Right forelimb (tissue), 1 donor: Measurements from ENCODE around the gene LCAT.
"Not testable (repeated sequence)": the region's sequence is repeated elsewhere in the genome, so short reads cannot be mapped to it uniquely, and the experiment has no call there.

Source experiments
- DNase-seq: peaks from one replicate; pipeline ENCODE4 v3.0.0-alpha.2; 2018

Gene LCAT, protein sequence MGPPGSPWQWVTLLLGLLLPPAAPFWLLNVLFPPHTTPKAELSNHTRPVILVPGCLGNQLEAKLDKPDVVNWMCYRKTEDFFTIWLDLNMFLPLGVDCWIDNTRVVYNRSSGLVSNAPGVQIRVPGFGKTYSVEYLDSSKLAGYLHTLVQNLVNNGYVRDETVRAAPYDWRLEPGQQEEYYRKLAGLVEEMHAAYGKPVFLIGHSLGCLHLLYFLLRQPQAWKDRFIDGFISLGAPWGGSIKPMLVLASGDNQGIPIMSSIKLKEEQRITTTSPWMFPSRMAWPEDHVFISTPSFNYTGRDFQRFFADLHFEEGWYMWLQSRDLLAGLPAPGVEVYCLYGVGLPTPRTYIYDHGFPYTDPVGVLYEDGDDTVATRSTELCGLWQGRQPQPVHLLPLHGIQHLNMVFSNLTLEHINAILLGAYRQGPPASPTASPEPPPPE

DNA sequence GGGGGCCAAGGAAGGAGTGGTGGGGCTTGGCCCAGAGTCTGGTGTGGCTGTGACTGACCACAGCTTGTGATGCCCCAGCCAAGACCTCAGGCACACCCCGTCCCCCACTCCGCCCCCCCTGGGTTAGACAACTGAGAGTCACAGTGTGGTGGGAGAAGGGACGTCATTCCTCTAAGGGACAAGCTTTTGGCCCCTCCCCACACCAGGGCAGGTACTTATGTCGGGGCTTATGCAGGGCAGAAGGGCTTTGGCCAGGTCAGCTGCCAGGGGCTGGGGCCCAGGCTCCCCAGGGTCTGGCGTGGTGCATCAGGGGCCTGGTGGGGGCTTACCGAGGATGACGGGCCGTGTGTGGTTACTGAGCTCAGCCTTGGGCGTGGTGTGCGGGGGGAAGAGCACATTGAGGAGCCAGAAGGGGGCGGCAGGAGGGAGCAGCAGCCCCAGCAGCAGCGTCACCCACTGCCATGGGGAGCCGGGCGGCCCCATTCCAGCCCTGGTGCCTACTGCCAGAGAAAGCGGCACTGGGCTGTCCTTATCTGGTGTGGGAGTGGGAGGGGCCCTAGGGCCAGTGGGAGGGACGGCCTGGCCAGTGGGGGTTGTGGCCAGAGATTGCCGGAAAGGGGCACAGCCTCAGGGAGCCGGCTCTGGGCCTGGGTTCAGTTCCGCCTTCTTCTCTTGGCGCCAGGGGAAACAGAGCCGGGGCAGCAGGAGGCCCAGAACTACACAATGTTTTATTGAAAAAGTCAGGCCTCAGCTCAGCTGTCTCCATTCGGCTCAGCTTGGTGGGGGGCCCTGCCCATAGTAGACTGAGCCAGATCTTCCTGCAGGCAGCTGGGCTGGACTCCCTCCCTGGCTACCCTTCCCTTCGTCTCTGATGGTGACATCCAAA, at the start of gene LCAT:
Gene LCAT, minus strand, starts transcription at position 502 of the 886 bp plus-strand sequence. Its CDS starts 19 bp downstream, at position 483.
- DNase-seq: no peak

DNA sequence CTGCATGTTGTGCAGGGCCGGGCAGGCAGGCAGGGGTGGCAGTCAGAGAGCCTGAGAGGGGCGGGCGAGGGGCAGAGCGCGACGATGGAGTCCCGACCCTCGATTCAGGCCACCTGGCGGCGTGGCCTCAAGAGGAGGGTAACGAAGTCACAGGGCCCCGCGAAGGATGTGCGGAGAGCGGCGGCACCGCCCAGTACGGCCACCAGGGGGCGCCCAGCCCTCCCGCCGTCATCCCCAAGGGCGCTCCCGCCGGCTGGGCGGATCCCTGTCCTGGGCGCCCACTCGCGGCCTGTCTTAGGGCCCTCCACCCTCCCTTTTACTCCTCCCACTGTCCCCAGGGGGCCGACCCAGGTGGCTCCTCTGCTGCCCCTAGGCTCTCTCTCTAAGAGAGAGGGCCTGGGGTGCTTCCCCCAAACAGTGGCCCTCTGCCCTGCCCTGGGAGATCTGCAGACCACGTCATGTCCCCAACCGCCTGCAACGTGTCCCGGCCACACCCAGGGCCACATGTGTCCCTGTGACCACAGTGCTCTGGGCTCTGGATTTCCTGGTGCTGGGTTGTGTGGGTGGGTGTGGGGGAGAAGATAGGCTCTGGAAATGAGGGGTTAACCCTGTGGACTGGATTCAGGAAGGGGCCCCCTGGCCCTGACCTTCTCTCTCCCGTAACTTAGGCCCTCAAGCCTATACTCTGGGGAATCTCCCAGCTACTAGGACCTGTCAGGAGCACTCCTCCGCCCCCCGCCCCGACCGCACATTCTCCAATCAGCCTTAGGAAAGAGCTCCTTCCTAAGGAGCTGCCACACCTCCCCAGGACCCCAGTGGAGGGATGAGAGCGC, 49.5 kb upstream of the LCAT start:
- DNase-seq: peak; percentile 82

DNA sequence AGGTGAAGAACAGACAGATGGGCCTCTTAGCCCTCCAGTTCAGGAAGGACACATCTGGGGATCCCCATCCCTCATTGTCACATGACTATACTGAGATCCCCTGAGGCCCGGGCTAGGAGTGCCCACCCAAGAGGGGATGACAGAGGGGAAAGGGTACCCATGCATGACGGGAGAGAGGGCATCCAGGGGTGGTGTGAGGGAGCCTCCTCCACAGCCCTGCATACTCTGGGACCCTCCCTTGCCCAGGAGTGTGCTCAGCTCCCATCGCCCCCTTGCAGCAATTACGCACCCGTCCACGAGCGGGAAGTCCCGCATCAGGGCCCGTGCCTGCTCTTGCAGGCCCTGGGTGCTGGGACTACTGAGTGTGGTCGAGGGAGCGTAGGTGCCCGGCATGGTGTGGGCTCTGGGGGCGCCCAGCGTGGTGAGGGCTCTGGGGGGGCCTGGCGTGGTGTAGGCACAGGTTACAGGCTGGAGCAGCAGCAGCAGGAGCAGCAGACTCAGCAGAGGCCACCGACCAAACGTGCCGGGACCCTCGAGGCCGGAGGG, 48.8 kb upstream of the LCAT start:
- no peak for DNase-seq

- DNase-seq: no peak
Observed at GRCh38 chr16:67990018-67990386, 46.1 kb upstream of the LCAT start.

GRCh38 chr16:67989322-67990017, 45.5 kb upstream of the LCAT start:
- DNase-seq: no peak

GRCh38 chr16:67988675-67989074, 44.8 kb upstream of the LCAT start:
- no peak for DNase-seq

DNA sequence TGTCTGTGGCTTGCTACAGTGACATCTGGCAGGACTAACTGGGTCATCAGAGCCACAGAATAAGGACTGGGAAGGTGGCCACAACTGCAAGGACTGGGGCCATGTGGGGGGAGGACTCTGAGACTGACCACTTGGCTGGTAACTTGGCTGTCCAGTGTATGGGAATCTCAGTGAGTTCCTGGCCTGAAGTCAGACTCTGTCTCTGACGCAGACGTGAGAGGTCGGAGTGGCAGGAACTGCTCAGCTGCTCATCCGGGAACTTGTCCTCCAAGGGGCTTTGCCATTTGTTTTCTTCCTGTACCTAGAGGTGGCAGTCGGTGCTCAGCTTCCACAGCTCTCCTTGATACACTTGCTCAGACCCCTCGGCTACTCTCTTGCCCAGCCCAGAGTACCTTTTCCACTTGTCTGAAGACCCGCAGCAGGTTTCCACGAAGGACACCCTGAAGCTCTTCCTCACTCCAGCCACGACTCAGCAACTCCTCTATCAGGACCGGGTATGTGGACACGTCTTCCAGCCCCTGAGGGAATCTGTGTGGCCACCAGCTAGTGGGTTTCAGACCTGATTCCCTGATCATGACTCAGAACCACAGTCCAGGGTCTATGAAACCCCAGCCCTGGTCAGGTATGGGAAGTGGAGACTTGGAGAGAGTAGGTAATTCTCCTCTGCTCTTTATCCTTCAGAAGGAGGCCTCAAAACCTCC, 43.7 kb upstream of the LCAT start:
- no peak for DNase-seq

GRCh38 chr16:67986949-67987348, 43.0 kb upstream of the LCAT start:
- DNase-seq: no peak

- no peak for DNase-seq
Observed at GRCh38 chr16:67982011-67982696, 38.2 kb upstream of the LCAT start.

DNA sequence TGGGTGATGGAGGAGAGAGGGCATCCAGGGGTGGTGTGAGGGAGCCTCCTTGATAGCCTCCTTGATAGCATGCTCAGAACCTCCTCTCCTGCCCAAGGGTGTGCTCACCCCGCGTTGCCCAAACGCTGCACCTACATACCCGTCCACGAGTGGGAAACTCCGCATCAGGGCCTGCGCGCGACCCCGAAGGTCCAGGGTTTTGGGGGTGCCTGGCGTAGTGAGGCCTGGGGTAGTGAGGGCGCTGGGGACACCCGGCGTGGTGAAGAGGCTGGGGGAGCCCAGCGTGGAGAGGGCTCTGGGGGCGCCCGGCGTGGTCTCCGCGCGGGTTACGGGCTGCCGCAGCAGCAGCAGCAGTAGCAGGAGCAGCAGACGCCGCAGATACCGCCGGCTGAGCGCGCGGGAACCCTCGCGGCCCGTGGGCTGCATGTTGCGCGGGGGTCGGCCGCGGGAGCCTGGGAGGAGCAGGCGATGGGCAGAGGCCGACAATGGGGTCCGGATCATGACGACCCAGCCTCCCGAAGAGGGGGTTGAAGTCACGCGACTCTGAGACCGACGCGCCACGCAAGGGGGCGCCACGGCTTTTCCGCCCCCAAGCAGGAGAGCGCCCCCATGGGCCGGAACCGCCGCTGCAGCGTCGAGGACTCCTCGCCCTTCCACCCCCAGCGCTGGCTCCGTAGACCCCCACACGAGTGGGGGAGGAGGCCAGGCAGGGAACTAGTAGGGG, 36.2 kb upstream of the LCAT start, which contains the start of gene DPEP3:
Gene DPEP3, minus strand, starts transcription at position 545 of the 724 bp plus-strand sequence. Its CDS starts 119 bp downstream, at position 426.
- DNase-seq: no peak

DNA sequence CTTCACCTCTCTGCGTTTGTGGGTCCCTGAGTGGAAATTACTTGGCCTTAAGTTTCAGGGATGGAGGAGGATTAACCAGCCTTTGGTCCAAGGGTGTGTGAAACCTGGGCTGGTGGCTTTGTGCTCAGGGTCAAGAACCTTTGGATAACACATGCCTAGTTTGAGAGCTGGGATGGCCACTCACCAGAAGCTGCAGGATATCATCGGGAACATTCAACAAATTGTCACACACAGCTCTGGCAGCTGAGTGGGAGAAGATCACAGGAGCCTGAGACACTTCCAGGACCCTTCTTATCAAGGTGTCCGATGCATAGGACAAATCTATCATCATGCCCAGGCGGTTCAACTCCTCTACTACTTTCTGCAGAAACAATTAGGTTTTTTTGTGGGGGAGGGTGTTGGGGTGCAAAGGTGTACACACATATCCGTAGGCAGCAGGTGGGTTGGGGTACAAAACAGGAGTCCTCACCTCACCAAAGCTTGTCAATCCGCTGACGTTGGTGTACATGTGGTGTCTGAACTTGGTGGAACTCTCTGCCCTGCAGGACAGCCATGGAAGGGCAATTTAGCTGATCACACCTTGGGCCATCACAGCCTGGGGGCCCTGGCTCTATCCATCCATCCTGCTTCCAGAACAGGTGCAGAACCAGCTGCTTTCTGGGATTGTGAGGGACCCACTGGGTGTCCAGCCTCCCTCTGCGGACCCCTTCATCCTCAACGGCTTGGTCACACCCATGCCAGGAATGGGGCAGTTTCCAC, 33.7 kb upstream of the LCAT start:
- DNase-seq: no peak

DNA sequence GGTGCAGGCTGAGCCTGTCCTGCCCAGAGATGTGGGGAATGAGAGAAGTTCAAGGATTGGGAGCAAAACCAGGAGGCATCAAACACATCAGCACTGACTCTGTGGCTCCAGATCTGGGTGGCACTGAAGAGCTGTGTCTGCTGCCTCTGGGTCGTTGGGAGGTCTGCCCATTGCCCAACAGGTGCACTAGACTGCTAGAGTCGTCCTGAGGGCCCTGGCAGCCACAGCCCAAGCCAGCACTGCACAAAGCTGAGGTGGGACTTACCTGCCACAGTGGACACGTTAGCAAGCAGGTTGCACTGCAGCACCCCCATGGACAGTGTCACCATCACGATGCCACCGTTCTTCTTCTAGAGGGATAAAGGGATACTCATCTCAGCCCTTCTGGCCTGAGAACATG, 33.1 kb upstream of the LCAT start:
- no peak for DNase-seq

- DNase-seq: no peak
Observed at GRCh38 chr16:67976205-67976604, 32.3 kb upstream of the LCAT start.

GRCh38 chr16:67975321-67976105, 31.6 kb upstream of the LCAT start:
- DNase-seq: no peak

GRCh38 chr16:67972285-67972684, 28.4 kb upstream of the LCAT start:
- not testable (repeated sequence) for DNase-seq

DNA sequence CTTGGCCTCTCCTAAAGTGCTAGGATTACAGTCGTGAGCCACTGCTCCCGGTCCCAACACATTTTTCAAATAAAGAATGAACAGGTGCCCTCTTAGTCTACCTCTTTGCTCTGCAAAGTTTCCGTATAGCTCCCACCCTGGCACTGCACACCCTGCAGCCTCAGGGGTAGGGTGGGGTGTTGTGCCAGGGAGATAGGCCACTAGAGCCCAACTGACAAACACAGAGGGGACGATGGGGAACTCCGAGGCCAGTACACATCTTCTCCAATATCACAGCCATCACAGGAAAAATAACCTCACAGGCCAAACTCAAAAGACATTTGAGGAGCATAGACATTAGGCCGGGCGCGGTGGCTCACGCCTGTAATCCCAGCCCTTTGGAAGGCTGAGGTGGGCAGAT, 27.2 kb upstream of the LCAT start:
- DNase-seq: no peak

GRCh38 chr16:67969254-67970039, 25.5 kb upstream of the LCAT start:
- no peak for DNase-seq
